NCI-H2227 treated with DMSO at 0.1 percent for 48 hours (cell line): ENCODE measurements around the gene NANOS2.

Source experiments
- DNase-seq: peaks from one replicate; lab custom pipeline; 2025; lab: John Stamatoyannopoulos, UW

NANOS2 gene

DNA sequence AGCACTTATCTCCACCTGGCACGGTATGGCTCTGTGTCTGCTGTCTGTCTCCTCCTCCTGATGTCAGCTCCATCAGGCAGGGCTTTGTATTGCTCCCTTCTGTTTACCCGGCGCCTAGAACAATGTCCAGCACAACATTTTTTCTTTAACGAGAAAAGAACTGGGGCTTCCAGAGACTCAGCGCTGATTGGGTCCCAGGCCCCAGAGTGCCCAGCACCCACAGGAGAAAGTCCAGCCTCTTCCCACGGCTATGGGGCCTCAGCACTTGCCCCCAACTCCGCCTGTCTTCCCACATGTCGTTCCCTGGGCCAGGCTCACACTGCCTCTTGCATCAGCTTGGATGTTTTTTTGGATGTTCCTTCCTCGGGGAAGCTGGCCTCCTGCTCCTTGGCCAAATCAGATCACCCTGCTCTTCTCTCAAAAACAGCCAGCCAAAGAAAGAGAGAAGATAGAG lies 19.0 kb downstream of the NANOS2 start:
- no peak for DNase-seq

DNA sequence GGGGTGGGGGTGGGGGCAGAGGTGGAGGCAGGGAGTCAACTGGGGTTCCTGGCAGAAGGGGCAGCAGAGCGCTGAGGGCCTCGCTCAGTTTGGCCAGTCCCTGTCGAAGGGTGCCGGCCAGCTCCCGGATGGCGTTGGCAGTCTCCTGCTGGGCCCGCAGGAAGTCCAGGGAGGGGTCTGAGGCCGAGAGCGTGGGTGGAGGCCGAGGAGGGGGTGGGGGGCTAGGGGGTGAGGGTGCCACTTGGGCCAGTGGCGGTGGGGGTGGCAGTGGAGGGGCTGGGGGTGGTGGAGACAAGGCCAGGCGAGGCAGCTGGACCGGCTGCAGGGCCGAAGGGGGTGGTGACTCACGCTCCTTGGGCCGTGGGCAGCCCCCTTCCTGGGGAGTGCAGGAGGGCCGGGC lies 23.7 kb downstream of the NANOS2 start:
- DNase-seq, result no peak

DNA sequence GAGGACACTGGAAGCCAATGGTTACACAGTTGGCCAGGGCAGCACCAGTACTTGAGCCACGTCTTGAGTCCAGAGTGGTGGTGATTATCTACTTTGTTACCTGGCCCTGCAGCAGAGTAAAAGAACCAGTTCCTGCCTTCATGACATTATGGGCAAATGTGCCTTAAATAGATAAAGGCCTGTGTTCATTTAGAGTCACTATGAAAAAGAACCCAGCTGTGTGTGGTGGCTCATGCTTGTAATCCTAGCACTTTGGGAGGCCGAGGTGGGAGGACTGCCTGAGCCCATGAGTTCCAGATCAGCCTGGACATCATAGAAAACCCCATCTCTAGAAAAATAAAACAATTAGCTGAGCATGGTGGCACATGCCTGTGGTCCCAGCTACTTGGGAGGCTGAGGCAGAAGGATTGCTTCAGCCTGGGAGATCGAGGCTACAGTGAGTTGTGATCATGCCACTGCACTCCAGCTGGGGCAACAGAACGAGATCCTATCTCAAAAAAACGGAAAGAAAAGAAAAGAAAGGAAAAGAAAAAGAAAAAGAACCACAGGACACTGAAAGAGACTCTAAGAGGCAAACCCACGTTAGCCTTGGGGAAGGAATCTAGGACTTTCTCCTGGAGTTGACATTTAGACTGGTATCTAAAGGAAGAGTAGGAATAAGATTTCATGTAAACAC lies 25.2 kb downstream of the NANOS2 start:
- no peak for DNase-seq

DNA sequence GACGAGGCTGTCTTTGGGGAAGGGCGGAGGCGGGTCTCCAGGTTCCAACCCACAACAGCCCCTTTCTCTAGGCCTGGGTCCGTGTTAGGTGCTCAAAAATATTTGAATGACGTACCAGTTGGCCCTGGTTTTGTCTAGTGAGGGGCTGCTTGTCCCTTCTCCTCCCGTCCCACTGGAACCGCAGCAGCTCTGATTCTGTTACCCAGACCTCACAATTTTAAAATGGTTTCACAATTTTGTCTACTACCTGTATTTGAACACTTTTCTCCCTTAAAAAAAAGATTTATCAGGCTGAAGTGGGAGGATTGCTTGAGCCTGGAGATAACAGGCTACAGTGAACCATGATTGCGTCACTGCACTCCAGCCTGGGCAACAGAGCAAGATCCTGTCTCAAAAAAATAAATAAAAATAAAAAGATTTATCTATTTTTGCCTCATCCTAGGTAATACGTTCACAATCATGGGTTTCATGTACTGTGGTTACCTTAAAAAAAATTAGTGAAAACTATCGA lies 27.3 kb downstream of the NANOS2 start:
- no peak for DNase-seq

DNA sequence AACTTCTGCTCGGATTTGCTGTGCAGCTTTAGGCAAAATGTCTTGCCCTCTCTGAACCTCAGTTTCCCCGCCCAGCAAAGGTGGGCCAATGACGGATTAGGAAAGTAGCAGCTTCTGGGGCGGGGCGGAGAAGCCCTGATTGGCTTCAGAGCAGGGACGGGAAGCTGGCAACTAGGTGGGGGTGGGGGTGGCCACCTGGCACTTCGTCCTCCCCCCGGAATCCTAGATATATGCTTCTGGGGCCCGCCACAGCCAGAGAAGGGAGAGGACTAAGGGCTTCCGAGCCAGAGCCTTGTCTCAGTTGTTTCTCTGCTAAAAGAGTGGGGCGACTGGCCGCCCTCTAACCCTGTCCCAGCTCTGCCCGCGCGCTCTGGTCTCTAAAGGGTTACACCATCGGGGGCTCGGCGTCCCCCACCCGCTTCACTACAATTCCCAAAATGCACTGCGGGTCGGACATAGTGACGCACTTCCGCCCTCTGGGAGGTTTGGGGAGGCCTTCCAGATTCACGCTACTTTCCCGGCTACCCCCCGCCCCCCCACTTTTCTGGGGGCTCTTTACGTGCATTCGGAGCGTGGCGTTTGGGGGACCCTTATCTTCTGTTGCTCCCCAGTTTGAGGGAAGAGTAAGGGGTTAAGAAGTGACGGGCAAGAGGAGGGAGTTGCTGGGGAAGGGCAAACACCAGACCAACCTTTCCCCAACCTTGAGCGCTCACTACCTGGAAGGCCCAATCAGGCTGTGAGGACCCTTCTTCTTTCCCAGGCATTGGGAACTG lies 28.0 kb downstream of the NANOS2 start:
- DNase-seq, result peak; percentile 75

DNA sequence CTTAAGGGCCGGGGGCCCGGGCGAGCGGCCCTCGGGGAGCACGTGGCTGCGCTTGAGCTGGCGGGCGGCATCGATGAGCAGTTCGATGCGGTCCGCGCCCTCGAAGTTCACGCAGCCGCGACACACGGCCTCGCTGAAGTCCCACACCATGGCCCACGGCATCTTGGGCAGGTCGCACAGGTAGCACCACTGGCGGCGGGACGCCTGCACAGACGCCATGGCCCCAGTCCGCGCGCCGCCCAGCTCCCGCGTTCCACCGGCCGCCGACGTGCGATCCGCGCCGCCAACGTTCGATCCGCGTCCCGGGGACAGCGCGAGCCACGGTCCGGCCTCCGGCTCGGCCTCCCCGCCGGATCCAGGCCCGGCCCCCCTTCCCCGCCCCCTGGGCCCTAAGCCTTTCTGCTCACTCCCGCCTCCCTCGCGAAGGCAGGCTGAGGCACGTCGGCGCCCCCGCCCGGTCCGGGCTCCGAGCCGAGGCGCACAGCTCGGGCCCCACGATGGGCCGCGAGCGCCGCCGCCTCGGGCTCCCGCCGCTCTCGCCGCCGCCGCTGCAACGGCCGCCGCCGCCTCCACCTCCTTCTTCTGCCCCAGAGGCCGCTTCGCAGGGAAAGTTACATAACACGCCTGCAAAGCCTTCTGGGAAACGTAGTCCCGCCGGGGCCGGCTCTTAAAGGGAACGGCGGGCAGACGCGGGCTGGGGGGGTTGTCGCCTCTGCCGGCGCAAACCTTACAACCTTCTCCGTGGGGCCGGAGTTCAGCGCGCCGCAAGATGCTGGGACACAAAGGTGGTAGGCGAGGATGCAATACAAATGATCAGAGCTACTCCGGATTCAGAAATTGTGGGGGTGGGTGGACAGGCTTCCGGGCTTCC lies 28.8 kb downstream of the NANOS2 start, which contains the start of gene IRF2BP1:
Gene IRF2BP1, minus strand, starts transcription at position 586 of the 871 bp plus-strand sequence. Its CDS starts 367 bp downstream, at position 219.
- DNase-seq, result peak; percentile 73

DNA sequence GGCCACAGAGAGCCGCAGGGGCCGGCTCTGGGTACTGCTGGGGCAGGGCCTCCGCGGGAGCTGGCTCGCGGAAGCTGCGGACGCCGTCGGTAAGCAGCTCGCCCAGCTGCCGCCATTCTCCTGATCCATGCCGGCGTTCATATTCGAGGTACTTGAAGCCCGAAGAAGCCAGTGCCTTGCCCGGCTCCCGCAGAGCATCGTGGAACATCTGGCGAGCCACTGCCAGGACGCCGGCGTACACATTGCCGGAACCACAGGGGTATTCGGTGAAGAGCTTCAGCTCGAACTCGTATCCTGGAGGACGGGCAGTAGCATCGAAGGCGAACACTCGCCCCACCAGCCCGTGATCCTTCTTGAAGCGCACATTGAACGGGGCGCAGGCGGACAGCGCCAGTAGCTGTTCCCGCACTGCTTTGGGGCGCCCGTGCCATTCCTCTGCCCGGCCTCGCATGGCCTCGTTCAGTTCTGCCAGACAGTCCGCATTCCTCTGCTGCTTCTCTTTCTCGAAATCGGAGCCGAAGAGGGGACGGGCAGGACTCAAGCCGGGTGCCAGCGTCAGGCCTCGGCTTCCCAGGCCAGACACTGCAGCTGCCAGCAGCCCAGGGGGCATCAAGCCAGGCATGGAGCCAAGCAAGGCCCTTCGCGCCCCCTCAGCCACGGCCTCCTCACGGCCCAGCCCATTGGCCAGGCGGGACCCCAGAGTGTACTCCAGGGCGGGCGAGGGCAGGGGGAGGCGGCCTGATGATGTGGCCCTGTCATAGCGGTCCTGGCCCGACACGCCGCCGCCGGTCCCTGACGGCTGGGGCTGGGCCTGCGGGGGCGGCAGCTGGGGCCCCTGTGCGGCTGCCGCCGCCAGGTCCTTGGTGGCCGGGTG lies 29.7 kb downstream of the NANOS2 start:
- DNase-seq, result no peak

DNA sequence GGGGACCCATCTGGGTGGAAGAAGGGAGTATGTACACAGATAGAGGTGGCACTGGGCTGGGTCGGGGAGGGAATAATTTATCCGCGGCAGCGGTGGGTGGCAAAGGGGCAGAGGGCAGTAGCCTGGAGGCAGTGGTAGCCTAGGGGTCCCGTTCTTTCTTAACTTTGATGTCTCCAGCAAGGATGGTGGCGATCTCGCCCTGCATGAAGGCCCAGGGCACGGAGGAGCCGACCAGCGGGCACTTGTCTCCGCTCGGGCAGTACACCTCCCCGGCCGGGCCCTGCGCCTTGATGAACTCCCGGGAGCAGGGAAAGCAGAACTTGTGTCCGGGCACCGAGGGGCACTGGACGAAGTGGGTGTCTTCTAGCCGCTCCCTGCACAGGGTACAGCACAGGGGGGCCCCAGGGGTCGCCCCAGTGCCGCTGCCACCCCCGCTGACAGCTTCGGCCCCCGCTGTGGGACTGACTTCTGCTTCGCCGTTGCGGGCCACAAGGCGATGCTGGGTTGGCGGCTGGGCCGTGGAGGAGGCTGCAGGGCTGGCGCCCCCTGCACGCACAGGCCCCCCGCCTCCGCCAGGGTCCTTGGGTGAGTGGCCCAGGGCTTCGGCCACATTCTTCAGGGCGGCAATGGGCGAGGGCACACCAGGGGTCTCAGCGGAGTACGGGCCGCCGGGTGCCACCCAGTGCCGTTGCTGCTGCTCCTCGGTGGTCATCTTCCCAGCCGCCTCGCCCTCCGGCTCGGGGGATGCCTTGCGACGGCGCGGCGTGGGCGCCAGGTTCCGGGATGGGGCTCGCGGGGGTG lies 30.5 kb downstream of the NANOS2 start:
- no peak for DNase-seq

DNA sequence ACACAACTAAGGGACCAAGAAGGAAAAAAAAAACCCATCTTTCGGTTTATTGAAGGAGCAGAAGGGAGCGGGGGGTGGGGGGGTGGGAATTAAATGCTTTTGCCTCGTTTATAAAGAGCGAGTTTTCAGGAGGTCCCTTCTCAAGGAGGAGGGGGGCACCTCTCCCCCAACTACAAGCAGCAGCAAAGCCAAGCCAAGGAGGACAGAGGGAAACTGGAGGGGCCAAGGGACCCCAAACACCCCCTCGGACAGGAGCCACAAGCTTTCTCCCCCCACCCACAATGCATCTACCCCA lies 31.0 kb downstream of the NANOS2 start:
- no peak for DNase-seq

DNA sequence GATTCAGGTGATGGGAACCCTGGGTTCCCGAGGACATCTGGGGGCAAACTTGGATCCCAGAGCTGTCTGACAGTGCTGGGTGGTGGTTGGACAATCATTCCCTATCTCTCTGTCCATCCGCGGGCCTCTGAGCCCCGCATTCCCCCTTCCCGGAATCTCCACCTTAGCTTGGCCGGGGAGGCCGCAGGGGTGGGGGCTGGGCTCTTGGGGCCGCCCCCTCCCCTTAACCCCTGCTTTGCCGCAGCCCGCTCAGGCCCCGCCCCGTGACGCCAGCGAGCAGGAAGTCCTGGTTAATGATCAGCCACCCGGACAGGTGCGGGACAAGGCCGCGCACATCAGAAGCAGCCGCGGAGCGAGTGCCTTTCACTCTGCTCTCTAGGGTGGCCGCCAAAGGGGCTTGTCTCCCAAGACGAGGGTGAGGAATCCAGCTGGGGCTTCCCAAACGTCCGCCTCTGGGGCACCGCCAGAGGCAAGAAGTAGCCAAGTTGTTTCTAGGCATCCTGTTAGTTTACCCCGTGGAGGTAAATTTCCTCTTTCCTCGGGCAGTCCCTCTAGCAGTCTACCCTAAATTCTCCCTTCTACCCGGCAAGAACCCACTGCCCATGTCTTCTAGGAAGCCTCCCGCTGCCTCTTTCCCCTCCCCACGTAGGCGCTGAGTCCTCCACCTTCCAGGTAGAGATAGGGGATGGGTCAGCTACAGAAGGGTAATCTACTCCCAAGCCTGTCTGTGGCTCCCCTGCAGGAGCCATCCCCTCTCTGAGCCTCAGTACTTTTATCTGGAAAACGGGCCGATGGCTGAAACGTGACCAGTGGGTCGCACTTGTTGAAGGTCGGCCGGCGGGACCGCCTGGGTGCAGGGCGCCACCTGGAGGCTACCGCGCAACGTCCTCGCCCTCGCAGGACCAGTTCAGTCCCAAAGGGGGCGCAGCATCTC lies 31.7 kb downstream of the NANOS2 start:
- no peak for DNase-seq

DNA sequence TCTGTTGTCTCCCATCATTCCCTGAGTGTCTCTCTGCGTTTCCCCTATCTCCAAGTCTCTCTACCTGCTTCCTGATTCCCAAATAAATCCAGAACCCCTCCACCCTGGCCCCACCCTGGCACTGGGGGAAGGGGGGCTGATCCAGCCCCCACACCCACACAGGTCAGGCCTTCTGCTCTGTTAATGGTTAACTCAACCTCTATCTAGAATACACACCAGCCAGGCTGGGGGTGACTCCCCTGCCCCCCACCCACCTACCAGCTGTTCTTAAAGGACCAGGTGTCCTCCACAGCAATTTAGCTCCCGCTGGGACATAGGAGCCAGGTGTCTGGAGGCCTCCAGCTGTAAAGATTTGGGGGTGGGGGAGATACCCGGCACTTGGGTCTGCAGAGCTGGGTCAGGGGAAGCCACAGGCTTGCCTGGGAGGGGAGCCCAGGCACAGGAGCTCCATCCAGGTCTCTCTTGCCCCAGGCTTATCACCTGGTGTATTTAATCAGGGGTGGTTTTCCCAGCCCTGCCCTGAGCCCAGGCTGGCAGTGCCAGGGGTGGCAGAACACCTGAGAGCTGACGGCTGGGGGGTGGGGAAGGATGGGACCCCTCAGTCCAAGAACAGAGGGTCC lies 32.6 kb downstream of the NANOS2 start:
- DNase-seq, result no peak

DNA sequence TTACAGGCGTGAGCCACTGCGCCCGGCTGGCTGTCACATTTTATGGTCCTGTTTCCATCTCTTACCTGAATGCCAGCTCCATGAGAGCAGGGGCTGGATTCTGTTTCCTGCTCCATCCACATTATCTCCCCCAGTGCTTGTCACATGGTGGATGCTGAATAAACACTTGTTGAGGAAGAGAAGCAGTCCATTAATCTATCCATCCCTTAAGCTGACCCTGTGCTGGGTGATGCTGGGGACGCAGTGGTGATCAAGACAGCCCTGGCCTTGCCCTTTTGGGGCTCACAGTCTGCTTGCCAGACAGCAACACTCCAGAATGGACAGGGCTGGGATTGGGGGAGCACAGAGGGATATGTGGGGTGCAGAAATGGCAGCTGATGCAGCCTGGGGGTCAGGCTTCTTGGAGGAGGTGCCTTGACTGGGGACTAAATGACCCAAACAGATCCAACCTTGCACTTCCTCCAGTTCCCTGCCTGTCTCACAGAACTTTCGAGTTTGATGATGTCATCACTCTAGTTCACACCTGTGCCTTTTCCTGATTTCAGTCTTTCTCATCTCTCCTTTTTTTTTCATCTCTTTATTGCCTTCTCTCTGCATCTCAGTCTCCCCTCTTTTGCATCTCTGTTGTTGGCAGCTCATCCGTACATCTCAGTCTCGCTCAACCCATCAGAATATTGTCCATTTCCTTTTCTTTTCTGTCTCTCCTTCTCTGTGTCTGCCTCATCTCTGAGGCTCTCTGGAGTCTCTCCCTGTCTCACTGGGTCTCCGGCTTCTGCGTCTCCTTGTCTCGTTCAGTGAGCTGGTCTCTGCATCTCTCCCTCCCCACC lies 33.3 kb downstream of the NANOS2 start:
- no peak for DNase-seq

DNA sequence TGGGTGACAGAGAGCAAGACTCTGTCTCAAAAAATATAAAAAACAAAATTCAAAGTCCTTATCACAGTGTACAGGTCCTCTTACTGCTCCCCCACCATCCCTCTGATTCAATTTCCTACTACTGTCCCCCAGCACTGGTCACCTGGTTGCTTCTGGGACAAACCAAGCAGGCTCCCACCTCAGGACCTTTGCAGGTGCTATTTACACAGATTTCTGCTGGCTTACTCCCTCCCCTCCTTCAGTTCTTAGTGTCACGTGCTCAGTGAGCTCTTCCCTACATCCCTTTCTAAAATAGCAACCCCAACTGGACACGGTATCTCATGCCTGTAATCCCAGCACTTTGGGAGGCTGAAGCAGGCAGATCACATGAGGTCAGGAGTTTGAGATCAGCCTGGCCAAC lies 34.6 kb downstream of the NANOS2 start:
- DNase-seq, result no peak

DNA sequence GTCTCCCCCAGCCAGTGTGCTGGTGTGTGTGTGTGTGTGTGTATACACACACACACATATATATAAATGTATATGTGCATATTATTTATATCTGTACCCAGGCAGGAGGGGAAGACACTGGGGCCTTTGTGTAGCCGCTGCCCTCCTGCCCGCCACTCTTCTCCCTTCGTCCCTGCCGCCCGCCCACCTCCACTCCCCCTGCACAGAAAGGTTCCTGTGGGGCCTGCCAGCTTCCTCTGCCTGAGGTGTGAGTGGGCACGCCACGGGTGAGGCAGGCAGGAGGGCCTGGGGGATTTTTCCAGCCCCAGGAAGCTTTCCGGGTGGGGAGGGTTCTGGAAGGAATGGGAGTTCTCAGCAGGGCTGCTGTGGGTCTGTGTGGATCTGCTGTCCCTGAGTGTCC lies 35.5 kb downstream of the NANOS2 start:
- DNase-seq, result no peak

DNA sequence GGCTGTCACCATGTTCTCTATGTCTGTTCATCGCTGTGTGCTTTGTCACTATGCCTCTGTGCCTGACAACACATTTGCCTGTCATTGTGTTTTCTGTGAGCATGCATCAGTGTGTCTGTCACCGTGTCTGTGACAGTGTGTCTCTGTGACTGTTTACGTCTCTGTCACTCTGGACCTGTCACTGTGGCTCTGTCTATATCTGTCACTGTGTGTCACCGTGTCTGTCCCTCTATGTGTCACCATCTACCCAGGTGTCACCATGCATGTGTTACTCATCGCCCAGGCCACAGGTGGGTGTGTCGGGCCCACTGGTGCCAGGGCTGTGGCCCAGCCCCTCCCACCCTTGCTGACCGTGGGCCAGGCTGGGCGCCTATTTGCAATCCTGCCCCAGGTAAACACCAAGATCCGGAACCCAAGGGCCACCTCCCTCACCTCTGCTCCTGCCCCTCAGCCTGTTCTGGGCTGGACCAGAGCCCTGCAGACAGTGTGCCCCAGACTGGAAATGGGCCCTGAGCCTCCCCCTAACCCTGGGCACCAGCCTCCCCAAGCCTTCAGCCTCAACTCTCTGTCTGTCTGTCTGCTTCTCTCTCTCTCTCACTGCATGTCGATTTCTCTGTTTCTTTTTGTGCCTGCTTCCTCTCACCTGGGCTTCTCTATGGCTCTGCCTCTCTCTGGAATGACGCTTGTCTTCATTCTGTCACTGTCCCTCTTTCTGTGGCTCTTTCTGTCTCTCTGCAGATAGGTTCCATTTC lies 36.4 kb downstream of the NANOS2 start:
- DNase-seq, result no peak

DNA sequence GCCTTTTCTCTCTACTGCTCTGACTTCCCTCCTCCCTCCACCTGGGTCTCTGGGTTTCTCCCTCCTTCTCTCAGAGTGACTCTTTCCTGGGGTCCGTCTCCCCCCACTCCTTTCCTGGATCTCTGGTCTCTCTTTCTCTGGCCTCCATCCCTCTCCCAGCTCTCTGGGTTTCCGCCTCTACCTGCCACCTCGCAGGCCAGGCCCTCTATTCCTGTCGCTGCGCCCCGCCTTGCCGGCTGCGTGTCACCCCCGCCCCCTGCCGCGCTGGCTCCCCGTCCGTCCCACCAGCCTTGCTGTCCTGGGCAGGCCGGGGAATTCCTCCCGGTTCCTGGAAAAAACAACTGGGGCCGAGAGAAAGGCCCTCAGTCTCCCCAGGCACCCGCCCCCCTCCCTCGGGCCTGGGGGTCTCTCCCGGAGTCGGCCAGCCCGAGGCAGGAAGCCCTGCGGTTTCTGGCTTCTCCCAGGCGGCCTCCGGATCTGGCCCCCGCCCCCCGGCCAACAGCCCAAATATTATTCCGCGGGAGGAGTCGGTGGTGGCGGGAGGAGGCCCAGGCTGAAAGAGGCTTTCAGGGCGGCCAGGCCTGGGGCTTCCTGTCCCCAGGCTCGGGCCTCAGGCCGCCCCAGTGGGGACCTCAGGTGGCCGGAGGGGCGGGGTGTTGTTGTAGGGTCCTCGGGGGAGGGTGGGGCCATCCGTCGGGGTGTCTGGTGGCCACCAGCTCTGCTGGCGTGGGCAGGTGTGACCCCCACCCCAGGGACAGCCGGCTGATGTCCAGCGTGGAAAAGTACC lies 38.0 kb downstream of the NANOS2 start:
- no peak for DNase-seq

DNA sequence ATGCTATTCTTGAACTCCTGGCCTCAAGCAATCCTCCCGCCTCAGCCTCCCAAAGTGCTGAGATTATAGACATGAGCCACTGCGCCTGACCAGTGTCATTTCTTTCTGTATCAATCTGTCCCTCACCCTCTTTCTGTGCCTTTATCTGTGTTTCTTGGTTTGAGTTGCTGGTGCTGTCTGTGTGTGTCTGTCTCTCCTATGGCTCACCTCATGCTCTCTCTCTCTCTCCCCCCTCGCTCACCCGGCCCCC lies 38.5 kb downstream of the NANOS2 start:
- DNase-seq, result no peak
